OCI-LY3 (cell line): ENCODE measurements around the gene KRT38.

ENCODE experiments used
- EZH2phosphoT487 ChIP-seq: fragments of 200-600 bp; shearing (Covaris generic); IDR thresholded peaks from 2 replicates; pipeline ENCODE4 v1.6.1; 2018; ENCODE audit warnings: antibody characterized with exemption, mixed run types, low read depth
- TF ChIP-seq, protein P1 (sequence below): fragments of 200-600, 300-600 bp; sonication (generic); IDR thresholded peaks from 2 replicates; pipeline ENCODE4 v1.5.1; 2014; ENCODE audit warnings: antibody characterized with exemption, low read length, low read depth

DNA sequence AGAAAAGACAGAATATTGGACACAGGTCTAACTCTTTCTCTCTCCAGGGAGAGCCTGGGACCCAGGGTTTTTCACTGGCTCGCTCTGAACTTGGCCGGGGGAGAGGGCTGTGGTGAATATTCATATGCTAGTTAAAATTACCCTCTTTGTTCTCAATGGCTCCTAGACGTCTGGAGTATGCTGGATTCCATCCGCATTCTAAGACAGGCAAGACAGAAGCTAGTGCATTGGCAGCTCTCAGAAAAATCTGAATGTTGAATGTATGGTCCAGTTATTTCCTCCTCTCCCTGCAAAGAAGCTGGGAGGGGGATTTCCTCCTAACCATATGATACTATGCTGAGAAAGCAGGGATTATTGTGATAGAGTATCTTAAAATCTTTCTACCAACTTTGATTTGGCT lies 53.1 kb downstream of the KRT38 start:
- TF ChIP-seq, protein P1, sequence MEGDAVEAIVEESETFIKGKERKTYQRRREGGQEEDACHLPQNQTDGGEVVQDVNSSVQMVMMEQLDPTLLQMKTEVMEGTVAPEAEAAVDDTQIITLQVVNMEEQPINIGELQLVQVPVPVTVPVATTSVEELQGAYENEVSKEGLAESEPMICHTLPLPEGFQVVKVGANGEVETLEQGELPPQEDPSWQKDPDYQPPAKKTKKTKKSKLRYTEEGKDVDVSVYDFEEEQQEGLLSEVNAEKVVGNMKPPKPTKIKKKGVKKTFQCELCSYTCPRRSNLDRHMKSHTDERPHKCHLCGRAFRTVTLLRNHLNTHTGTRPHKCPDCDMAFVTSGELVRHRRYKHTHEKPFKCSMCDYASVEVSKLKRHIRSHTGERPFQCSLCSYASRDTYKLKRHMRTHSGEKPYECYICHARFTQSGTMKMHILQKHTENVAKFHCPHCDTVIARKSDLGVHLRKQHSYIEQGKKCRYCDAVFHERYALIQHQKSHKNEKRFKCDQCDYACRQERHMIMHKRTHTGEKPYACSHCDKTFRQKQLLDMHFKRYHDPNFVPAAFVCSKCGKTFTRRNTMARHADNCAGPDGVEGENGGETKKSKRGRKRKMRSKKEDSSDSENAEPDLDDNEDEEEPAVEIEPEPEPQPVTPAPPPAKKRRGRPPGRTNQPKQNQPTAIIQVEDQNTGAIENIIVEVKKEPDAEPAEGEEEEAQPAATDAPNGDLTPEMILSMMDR, result no peak
- no peak for TF ChIP-seq EZH2phosphoT487
